NCI-H446 (cell line): ENCODE results near the gene ERC1.
"Not testable (repeated sequence)": the region's sequence is repeated elsewhere in the genome, so short reads cannot be mapped to it uniquely, and the experiment has no call there.

ENCODE experiments used
- DNase-seq, 2 experiments: peaks; one replicate each; lab custom pipeline; 2025; lab: John Stamatoyannopoulos, UW

Gene ERC1

GRCh38 chr12:1220127-1221092 is 229.4 kb downstream of the ERC1 start:
- DNase-seq: no peak

DNA sequence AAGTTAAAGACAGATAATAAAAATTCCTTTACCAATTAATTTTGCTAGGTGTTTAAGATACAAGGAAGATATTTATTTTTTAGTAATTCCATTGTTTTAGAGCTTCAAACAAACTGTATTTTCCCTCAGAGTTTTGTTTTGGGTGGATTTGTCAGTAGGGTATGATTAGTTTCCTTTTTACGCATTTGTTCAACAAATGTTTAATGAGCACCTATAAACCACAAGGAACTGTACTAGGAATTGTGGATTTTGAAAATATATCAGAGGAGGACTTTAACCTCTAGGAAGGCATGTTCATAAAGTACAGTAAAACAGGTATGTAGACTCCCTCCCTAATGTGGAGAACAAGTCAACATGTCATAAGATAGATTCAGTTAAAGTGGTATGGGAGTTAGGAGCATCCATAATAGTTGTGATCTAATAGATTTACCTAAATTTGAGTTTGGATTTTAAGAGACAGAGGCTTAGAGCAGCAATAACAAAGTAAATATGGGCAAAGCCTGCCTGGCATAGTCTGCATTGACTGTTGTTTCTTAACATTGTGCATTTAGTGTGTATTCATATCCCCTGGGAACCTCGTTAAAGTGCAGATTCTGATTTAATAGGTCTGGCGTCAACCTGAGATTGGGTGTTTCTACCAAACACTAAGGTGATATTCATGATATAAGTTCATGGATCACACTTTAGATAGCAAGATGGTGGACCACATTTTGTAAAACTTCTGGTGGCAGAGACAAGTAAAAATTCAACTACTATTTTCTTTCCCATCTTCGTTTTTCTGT is 232.0 kb downstream of the ERC1 start:
- no peak for DNase-seq

- no peak for DNase-seq
These were observed 235.9 kb downstream of the ERC1 start for GRCh38 chr12:1226951-1227350.

DNA sequence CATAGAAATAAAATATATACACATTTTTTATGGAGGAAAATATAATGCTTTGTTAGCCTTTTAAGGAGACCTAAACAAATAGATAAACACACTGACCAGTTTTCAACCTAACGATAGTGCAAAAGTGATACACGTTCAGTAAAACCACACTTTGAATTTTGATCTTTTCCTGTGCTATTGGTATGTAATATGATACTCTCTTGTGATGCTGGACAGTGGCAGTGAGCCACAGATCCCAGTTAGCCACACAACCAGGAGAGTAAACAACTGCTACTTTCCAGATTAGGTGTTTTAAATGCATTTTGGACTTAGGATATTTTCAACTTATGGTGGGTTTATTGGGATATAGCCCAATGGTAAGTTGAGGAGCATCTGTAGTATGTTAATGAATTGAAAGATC is 243.1 kb downstream of the ERC1 start:
- no peak for DNase-seq

GRCh38 chr12:1246637-1247036 is 255.6 kb downstream of the ERC1 start:
- DNase-seq: no peak

DNA sequence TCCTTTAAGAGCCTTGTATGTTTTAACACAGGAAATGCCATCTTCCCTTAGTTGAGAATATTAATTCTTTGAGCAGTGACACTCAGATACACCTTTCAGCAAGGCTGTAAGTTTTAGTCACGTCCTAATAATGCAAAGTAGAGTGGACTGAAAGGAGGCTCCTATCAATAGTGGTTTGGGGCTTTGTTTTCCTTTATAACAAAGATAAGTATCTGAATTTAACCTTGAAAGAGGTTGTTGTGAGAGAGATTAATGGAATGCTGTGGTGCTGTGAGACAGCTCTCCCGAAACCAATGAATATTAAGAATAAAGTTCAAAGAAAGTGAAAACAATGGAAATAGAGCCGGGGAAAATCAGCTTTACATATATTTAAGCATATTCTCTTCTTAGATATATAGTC is 259.6 kb downstream of the ERC1 start:
- no peak for DNase-seq

DNA sequence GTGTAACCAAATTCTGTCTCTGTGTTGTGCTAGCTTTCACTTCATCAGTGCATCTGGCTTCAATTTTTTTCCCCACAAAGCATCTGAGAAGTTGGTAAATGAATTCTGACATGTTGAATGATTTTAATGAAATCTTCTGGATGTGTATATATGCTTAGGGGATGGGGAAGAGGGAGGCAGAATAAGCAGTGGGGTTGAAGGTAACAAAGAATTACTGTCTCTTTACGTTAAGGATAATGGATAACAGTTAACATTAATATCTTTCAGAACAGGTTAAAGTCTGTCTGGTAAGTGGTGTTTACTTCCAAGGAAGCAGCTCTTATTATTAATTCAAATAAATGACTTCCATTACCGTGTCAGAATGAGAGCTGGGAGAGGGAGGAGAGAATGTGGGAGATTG is 261.7 kb downstream of the ERC1 start:
- DNase-seq: no peak

DNA sequence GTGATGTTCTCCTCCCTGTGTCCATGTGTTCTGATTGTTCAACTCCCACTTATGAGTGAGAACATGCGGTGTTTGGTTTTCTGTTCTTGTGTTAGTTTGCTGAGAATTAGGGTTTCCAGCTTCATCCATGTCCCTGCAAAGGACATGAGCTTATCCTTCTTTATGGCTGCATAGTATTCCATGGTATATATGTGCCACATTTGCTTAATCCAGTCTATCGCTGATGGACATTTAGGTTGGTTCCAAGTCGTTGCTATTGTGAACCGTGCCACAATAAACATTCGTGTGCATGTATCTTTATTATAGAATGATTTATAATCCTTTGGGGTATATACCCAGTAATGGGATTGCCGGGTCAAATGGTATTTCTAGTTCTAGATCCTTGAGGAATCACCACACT is 264.1 kb downstream of the ERC1 start:
- DNase-seq: not testable (repeated sequence)

DNA sequence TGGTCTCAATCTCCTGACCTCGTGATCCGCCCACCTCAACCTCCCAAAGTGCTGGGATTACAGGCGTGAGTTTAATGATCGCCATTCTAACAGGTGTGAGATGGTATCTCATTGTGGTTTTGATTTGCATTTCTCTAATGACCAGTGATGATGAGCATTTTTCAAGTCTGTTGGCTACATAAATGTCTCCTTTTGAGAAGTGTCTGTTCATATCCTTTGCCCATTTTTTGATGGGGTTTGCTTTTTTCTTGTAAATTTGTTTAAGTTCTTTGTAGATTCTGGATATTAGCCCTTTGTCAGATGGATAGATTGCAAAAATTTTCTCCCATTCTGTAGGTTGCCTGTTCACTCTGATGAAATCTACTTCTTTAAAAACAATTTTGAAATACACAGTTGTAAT is 264.8 kb downstream of the ERC1 start:
- not testable (repeated sequence) for DNase-seq

DNA sequence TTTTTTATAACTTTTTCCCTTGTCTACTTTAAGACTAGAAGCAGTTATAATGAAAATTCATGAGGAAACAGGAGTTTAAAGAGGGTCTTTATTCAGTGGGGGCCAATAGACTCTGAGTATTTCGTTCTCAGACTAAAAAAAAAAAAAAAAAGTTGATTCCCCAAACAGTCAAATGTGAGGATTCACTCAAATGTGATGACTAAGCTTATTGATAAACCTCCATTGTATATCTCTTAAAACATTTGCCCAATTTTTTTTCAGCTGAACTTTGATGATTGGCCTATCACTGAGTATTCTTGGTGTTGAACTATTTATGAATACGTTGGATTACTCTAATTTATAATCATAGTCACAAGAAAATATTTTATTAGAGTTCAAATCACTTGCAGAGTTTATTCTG is 265.3 kb downstream of the ERC1 start:
- no peak for DNase-seq

GRCh38 chr12:1256991-1257390 is 266.0 kb downstream of the ERC1 start:
- no peak for DNase-seq

- DNase-seq: no peak
These were observed 271.0 kb downstream of the ERC1 start for GRCh38 chr12:1262011-1262410.

- no peak for DNase-seq
These were observed 276.2 kb downstream of the ERC1 start for GRCh38 chr12:1267243-1267642.

- DNase-seq: no peak
These were observed 281.1 kb downstream of the ERC1 start for GRCh38 chr12:1272142-1272541.

DNA sequence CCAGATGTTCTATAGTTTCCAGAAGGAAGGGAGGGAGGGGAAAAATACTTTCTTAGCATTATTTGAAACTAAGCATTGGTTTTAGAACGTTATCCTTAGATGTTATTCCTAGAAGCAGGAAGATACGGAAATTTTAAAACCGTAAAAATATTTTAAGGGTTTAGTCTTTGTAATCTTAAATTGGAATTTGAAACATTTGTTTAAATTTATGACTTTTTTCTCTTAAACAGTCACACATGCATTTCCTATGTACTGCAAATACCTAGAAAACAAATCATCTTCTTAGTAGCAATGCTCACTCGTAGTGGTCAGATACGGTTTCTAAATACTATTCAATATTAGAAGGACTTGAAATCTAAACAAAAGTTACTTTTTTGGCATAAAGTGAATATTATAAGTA is 282.0 kb downstream of the ERC1 start:
- no peak for DNase-seq

- DNase-seq: no peak
These were observed 286.9 kb downstream of the ERC1 start for GRCh38 chr12:1277905-1278304.

GRCh38 chr12:1279050-1279449 is 288.0 kb downstream of the ERC1 start:
- DNase-seq: no peak

DNA sequence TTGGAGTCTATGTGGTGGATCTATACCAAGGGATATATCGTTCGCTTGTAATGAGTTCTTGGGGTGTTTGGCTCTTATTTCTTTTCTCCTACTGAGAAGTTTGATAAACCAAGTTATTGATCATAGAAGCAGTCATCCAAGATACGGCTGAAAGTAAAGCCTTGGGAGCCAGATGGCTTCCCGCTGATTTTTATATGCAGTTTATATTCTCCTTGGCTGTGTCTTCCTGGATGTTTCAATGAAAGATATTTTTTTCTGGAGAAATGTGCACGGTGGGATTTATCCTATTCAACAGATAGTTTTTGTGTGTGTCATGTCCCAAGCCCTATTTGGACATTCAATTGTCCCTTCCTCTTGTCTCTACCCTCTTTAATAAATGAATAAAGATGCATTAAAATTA is 289.0 kb downstream of the ERC1 start:
- DNase-seq: no peak

- DNase-seq: no peak
These were observed 290.8 kb downstream of the ERC1 start for GRCh38 chr12:1281683-1282366.

- peak; percentile 59 to 79 for DNase-seq
These were observed 291.8 kb downstream of the ERC1 start for GRCh38 chr12:1282670-1283315.

DNA sequence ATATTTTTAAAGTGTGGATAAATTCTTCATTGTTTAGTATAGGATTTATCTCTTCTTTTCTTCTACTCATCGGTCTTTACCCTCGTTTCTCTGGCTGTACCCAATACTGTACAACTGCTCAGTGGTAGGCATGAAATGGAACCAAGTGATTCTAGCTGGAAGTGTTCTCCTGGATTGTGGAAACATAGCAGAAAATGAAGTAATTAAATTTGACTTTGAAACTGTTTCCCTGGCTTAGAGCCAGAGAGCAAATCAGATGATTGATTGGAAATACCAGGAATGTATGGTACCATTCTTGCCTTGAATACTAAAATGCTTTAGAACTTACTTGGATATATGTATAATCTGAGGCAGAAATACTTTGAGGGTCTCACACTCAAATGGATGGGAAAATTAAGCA is 292.3 kb downstream of the ERC1 start:
- DNase-seq: peak; percentile 59 to 74

- no peak for DNase-seq
These were observed 293.6 kb downstream of the ERC1 start for GRCh38 chr12:1284611-1285010.
